Measurements from ENCODE around the gene PIGK.
"Not testable (repeated sequence)": the region's sequence is repeated elsewhere in the genome, so short reads cannot be mapped to it uniquely, and the experiment has no call there.

GRCh38 chr1:77186907-77187306 lies 32.3 kb downstream of the PIGK start:
- not testable (repeated sequence) for TF ChIP-seq CTCF, POLR2AphosphoS5 (IDR thresholded peaks at IDR 0.05)
